Stimulated activated CD4-positive, alpha-beta T cell treated with anti-CD3 and anti-CD28 coated beads, Interleukin-15, amount 100 ng/mL, for 24 hours (primary cell): ENCODE results near the gene MAP1LC3C.
"Not testable (repeated sequence)": the region's sequence is repeated elsewhere in the genome, so short reads cannot be mapped to it uniquely, and the experiment has no call there.

ENCODE experiments used
- DNase-seq: peaks from one replicate; pipeline ENCODE4 v3.0.0-alpha.2; 2020

MAP1LC3C gene

GRCh38 chr1:241990040-241990439, 8.9 kb downstream of the MAP1LC3C start:
- DNase-seq: no peak

DNA sequence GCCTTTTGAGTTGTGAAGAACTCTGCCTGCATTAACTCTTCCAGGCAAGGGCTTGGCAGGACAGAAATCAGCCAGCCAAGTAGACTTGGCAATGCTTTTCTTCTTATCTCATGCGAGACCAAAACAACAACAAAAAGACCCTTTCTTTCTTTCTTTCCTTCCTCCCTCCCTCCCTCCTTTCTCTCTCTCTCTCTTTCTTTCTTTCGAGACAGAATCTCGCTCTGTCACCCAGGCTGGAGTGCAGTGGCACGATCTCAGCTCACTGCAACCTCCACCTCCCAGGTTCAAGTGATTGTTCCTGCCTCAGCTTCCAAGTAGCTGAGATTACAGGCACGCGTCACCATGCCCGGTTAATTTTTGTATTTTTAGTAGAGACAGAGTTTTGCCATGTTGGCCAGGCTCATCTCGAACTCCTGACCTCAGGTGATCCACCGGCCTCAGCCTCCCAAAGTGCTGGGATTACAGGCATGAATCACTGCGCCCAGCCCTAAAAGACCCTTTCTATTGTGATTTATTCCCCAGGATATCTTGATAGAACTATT, 10.4 kb downstream of the MAP1LC3C start:
- DNase-seq: not testable (repeated sequence)

- DNase-seq: peak; percentile 21
Measured at GRCh38 chr1:241985787-241986186, 13.1 kb downstream of the MAP1LC3C start.

- DNase-seq: no peak
Measured at GRCh38 chr1:241979926-241980325, 19.0 kb downstream of the MAP1LC3C start.

DNA sequence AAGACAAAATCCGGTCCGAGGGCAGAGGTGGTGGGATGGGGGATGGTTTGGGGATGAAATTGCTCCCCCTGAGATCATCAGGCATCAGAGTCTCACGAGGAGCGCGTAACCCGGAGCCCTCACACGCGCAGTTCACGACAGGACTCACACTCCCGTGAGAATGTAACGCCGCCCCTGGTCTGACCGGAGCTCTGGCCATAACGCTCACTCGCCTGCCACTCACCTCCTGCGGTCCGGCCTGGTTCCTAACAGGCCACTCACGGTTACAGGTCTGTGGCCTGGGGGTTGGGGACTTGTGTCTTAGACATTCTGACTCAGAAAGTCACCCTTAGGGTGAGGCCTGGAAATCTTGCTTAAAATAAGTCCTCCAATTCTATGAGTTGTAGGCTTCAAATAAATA, 19.8 kb downstream of the MAP1LC3C start:
- DNase-seq: no peak

GRCh38 chr1:241976229-241976628, 22.7 kb downstream of the MAP1LC3C start:
- no peak for DNase-seq

GRCh38 chr1:241972703-241973369, 26.1 kb downstream of the MAP1LC3C start:
- DNase-seq: no peak

DNA sequence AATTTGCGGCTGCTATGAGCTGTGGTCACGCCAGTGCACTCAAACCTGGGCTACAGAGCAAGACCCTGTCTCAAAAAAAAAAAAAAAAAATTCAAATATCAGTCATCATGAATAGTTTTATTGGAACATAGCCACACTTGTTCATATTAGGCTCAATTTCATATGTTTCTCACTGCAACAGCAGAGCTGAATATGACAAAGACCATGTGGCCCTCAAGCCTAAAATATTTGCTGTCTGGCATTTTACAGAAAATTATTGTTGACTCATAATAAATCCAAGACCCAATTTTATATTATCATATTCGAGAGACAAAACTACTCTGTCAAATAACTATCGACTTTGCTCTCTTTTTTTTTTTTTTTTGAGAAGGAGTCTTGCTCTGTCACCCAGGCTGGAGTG, 30.3 kb downstream of the MAP1LC3C start:
- DNase-seq: no peak

DNA sequence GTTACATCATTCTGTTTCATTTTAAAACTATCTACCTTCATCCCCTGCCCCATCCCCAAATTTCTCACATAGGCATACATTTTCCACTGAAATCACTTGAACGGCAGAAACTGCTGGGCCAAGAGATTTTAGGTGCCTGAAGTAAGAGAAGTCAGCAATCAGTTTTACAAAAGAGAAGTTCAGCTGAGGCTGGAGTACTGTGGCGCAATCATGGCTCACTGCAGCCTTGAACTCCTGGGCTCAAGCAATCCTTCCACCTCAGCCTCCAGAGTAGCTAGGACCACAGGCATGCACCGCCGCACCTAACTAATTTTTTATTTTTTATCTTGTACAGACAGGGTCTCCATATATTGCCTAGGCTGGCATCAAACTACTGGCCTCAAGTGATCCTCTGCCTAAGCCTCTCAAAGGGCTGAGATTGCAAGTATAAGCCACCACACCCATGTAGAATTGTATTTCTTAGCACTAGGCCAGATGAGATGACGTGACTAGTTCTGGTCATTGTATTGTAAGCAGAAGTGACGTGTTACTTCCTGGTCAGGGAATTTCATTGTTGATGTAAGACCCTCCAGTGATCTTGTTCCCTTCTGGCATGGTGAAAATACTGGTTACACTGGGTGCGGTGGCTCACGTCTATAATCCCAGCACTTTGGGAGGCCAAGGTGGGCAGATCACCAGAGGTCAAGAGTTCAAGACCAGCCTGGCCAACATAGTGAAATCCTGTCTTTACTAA, 34.2 kb downstream of the MAP1LC3C start:
- DNase-seq: no peak

DNA sequence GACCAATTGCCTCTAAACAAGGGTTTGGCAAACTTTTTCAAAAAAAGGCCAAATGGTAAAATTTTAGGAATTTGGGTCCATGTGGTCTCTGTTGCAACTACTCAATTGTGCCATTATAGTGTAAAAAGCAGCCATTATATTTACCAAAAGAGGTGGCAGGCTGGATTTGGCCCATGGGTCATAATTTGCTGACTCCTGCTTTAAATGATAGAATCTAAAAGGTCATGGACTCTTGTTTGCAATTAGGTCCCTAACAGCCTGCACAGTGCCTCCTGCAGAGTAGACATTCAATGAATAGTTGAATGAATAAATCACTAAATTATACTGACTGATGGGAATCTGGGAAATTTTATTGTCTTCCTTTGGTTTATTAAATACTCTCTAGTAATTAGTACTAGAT, 35.2 kb downstream of the MAP1LC3C start:
- no peak for DNase-seq

- DNase-seq: no peak
Measured at GRCh38 chr1:241962153-241962552, 36.7 kb downstream of the MAP1LC3C start.

- no peak for DNase-seq
Measured at GRCh38 chr1:241957692-241958494, 41.0 kb downstream of the MAP1LC3C start, which contains the start of gene BECN2. TSS of gene BECN2 (plus strand) at chr1:241957767. CDS start at chr1:241957767, 0 bp downstream.

DNA sequence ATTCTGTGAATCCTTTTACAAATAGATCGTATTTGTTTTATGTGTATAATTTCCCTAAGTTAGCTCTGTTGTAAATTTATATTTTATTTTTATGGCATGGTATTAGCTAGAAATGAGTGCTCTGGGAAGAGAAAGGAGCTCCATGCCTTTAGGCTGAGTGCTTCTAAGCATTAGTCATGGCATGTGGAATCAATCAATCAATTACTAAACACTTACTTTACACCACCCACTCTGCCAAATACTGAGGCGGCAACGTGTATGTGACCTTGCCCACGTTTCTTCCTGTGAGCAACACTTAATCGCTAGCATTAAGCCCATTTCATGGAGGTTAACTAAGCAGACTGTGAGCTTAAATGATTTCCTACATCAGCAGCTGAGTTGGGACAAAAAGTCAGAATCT, 48.5 kb downstream of the MAP1LC3C start:
- DNase-seq: no peak

- no peak for DNase-seq
Measured at GRCh38 chr1:241947354-241947753, 51.5 kb downstream of the MAP1LC3C start.
